ENCODE data around the gene VPS52.
"Not testable (repeated sequence)": the region's sequence is repeated elsewhere in the genome, so short reads cannot be mapped to it uniquely, and the experiment has no call there.

The VPS52 gene

GRCh38 chr6:33235221-33235634 lies 36.4 kb downstream of the VPS52 start:
- Mint-ChIP-seq H3K4me3 (no peak overlapping the region), H3K27ac (no peak overlapping the region), H3K36me3 (ENCODE audit: low read depth) (no peaks in the 10 kb centered on the region), H3K9me3 (no peaks in the 10 kb centered on the region), H3K4me1 (no peaks in the 10 kb centered on the region), H3K27me3 (peaks cover 15% of the 10 kb centered on the region)
- DNase-seq (no peak), ATAC-seq (no peak)

- DNase-seq; H3K9me3 Mint-ChIP-seq; H3K4me3 Mint-ChIP-seq; H3K36me3 Mint-ChIP-seq (ENCODE audit: low read depth); H3K27ac Mint-ChIP-seq; ATAC-seq; H3K4me1 Mint-ChIP-seq: not testable (repeated sequence)
- H3K27me3 Mint-ChIP-seq: peaks cover 26% of the 10 kb centered on the region
Observed at GRCh38 chr6:33226503-33227120, 45.1 kb downstream of the VPS52 start.

- ATAC-seq (no peak), DNase-seq (no peak)
- H3K27ac Mint-ChIP-seq: no peak overlapping the region
- H3K9me3 Mint-ChIP-seq: no peaks in the 10 kb centered on the region
- H3K4me1 Mint-ChIP-seq: peaks cover 20% of the 10 kb centered on the region
- H3K36me3 Mint-ChIP-seq (ENCODE audit: low read depth): peaks cover under 1% of the 10 kb centered on the region
- H3K27me3 Mint-ChIP-seq: peaks cover 19% of the 10 kb centered on the region
- H3K4me3 Mint-ChIP-seq: no peak overlapping the region
Observed at GRCh38 chr6:33217681-33218080, 54.0 kb downstream of the VPS52 start.

GRCh38 chr6:33217246-33217645 lies 54.4 kb downstream of the VPS52 start:
- DNase-seq (no peak), ATAC-seq (no peak)
- peaks cover 3% of the 10 kb centered on the region for H3K36me3 Mint-ChIP-seq (ENCODE audit: low read depth)
- H3K27ac Mint-ChIP-seq: no peak overlapping the region
- H3K27me3 Mint-ChIP-seq: peaks cover 18% of the 10 kb centered on the region
- peaks cover 23% of the 10 kb centered on the region for H3K4me1 Mint-ChIP-seq
- H3K9me3 Mint-ChIP-seq: no peaks in the 10 kb centered on the region
- H3K4me3 Mint-ChIP-seq: no peak overlapping the region

- Mint-ChIP-seq H3K4me1 (peaks cover 25% of the 10 kb centered on the region), H3K27ac (no peak overlapping the region), H3K36me3 (ENCODE audit: low read depth) (peaks cover 5% of the 10 kb centered on the region), H3K4me3 (no peak overlapping the region), H3K9me3 (no peaks in the 10 kb centered on the region), H3K27me3 (peaks cover 14% of the 10 kb centered on the region)
- ATAC-seq (peak; percentile 27), DNase-seq (no peak)
Observed at GRCh38 chr6:33216117-33216649, 55.5 kb downstream of the VPS52 start.

GRCh38 chr6:33215271-33216116 lies 56.2 kb downstream of the VPS52 start:
- Mint-ChIP-seq H3K4me3 (no peak overlapping the region), H3K27me3 (peaks cover 12% of the 10 kb centered on the region), H3K4me1 (peaks cover 27% of the 10 kb centered on the region), H3K27ac (no peak overlapping the region), H3K9me3 (no peaks in the 10 kb centered on the region), H3K36me3 (ENCODE audit: low read depth) (peaks cover 10% of the 10 kb centered on the region)
- ATAC-seq: no peak
- DNase-seq: no peak

DNA sequence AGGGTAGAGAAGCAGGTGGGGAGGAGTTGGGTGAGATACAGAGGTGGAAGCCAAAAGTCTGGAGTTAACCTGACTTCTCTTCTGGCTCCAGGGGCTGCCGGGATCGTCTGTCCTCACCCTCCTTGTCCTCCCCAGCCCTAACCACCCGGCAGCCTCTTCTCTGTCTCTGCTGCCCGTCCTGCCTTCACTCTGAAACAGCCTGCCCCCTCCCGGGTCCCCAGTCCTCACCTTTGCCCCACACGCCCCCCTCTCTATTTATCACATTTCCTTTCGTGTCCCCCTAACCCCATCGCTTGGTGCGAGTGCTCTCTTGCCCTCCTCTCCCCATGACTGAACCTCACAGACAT lies 57.7 kb downstream of the VPS52 start:
- Mint-ChIP-seq H3K9me3 (no peaks in the 10 kb centered on the region), H3K4me1 (peaks cover 34% of the 10 kb centered on the region), H3K36me3 (ENCODE audit: low read depth) (peaks cover 20% of the 10 kb centered on the region), H3K27ac (no peak overlapping the region), H3K27me3 (peaks cover 11% of the 10 kb centered on the region), H3K4me3 (peak overlapping the region; percentile 78)
- ATAC-seq (no peak), DNase-seq (no peak)

DNA sequence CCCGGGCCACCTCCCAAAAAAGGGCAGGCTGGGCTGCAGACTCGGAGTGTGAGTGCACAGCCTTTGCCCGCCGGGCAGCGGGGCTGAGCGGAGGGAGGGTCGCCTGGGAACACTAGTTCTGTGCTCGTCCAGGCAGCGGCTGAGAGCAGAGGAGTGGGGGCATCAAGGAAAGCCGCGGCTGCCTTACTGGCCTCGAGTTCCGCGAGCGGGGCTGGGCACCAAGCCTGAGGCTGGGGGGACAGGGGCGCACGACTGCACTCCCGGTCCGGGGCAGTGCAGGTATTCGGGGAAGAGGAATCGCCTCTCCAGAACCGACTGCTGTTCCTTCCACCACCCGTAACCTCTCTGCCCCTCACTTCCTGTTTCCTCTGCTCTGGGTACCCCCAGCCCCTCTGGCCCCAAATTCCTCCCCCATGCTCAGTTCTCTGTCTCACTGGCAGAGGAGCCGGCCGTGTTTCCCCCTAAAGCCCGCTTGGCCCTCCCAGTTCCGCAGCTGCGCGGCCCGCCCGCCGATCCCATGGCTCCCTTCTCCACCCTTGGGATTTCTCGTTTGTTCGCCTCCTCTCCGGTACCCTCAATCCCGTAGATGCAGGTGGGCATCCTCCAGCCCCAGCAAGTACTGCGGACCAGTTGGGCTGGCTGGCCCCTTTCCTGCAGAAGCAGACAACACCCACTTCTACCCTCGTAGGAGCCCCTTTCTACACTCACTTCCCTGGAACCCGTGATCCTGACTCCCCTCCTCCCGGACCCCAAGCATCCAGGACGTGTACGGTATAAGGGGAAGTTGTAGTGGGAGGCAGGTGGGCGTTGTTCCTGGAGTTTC lies 58.3 kb downstream of the VPS52 start:
- peak; percentile 45 for ATAC-seq
- Mint-ChIP-seq H3K27ac (no peak overlapping the region), H3K27me3 (peaks cover 10% of the 10 kb centered on the region), H3K36me3 (ENCODE audit: low read depth) (peaks cover 20% of the 10 kb centered on the region), H3K9me3 (no peaks in the 10 kb centered on the region), H3K4me3 (peak overlapping the region; percentile 78), H3K4me1 (peaks cover 37% of the 10 kb centered on the region)
- no peak for DNase-seq

GRCh38 chr6:33212857-33213165 lies 58.9 kb downstream of the VPS52 start:
- ATAC-seq (no peak), DNase-seq (no peak)
- Mint-ChIP-seq H3K36me3 (ENCODE audit: low read depth) (peaks cover 20% of the 10 kb centered on the region), H3K27ac (no peak overlapping the region), H3K9me3 (no peaks in the 10 kb centered on the region), H3K4me1 (peaks cover 38% of the 10 kb centered on the region), H3K27me3 (peaks cover 8% of the 10 kb centered on the region), H3K4me3 (peak overlapping the region; percentile 78)

- Mint-ChIP-seq H3K27ac (no peak overlapping the region), H3K4me1 (peaks cover 41% of the 10 kb centered on the region), H3K4me3 (peak overlapping the region; percentile 78), H3K9me3 (no peaks in the 10 kb centered on the region), H3K27me3 (peaks cover 8% of the 10 kb centered on the region), H3K36me3 (ENCODE audit: low read depth) (peaks cover 20% of the 10 kb centered on the region)
- no peak for DNase-seq
- no peak for ATAC-seq
Observed at GRCh38 chr6:33211666-33212422, 59.8 kb downstream of the VPS52 start.

DNA sequence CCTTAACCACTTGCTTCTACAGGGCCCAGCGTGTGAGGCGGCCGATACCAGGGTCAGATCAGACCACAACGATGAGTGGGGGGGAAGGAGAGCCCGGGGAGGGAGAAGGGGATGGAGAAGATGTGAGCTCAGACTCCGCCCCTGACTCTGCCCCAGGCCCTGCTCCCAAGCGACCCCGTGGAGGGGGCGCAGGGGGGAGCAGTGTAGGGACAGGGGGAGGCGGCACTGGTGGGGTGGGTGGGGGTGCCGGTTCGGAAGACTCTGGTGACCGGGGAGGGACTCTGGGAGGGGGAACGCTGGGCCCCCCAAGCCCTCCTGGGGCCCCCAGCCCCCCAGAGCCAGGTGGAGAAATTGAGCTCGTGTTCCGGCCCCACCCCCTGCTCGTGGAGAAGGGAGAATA lies 60.5 kb downstream of the VPS52 start:
- Mint-ChIP-seq H3K36me3 (ENCODE audit: low read depth) (peaks cover 20% of the 10 kb centered on the region), H3K4me1 (peaks cover 48% of the 10 kb centered on the region), H3K4me3 (no peak overlapping the region)

GRCh38 chr6:33209856-33210255 lies 61.8 kb downstream of the VPS52 start:
- Mint-ChIP-seq H3K4me1 (peaks cover 57% of the 10 kb centered on the region), H3K9me3 (no peaks in the 10 kb centered on the region), H3K4me3 (no peak overlapping the region), H3K36me3 (ENCODE audit: low read depth) (peaks cover 22% of the 10 kb centered on the region), H3K27ac (peak overlapping the region; percentile 89), H3K27me3 (peaks cover 8% of the 10 kb centered on the region)
- no peak for ATAC-seq
- no peak for DNase-seq

More for the DNA sequence above, 60.5 kb downstream of the VPS52 start:
- Mint-ChIP-seq H3K27me3 (peaks cover 8% of the 10 kb centered on the region), H3K9me3 (no peaks in the 10 kb centered on the region), H3K27ac (no peak overlapping the region)
- no peak for ATAC-seq
- DNase-seq: no peak

DNA sequence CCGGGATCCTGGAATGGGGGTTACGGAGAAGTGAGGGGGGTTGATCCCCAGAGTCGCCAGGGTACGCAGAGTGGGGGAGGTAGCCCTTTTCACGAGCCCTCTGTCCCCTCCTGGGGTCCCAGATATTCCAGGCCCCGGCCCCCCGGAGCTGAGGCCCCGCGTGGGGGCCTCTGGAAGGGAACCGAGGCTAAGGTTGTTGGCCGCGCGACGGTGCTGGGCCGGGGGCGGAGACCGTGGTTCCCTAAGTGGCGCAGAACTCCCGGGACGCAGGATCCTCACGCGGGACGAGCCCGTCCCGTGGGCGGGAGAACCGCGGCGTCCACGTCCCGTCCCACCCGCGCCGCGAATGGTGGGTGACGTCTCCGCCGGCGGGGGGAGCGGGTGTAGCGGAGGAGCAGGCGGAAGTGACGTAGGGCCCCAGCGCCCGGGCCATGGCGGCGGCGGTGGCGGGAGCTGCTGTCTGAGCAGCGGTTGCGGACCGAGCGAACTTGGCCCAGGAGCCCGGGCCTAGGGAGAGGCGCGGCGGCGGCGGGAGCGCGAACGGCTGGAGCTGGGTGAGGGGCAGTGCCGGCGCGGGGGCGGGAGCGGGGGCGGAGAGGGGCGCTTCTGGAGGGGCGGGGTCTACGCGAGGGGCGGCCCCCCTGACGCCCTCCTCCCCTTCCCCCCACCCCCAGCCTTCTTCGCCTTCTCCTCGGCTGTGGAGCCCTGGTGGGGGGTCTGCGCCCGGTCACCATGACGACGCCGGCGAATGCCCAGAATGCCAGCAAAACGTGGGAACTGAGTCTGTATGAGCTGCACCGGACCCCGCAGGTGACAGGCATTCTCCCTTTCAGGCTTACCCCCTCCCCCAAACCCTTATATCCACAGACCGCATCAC lies 63.3 kb downstream of the VPS52 start, which contains the start of gene RING1:
TSS of gene RING1 (plus strand) at position 410 of the 877 bp plus-strand sequence. CDS start at position 733, 323 bp downstream.
- Mint-ChIP-seq H3K27me3 (peaks cover 5% of the 10 kb centered on the region), H3K9me3 (no peaks in the 10 kb centered on the region), H3K27ac (peak within 1 kb of the TSS; percentile 89), H3K4me3 (peak within 1 kb of the TSS; percentile 91), H3K36me3 (ENCODE audit: low read depth) (peaks cover 32% of the 10 kb centered on the region), H3K4me1 (peaks cover 58% of the 10 kb centered on the region)
- DNase-seq (peak; percentile 89), ATAC-seq (no peak)
